Gastrocnemius medialis (tissue), 4 donors: Measurements from ENCODE around the gene SLX4. TPM values are rescaled to one million over a fixed set of nuclear protein-coding genes. Genes with fewer than 3 reads are reported as not detected.
A peak's percentile ranks its signal among the peaks of the same experiment; 100 is the strongest.

Experiments
- ATAC-seq, 2 donors: fragments of 150-250 bp; one replicate each; pipeline ENCODE4 v1.9.1; 2016
- DNase-seq, 2 donors: peaks; one replicate each; pipeline ENCODE4 v3.0.0-alpha.2; 2019
- H3K27ac ChIP-seq, 4 donors: fragments of 200-600 bp; sonication (generic); 1 replicate in 1 of 4; 2 replicates in 3 of 4; pipeline ENCODE4 v1.5.1; 2016 to 2018; ENCODE audit warnings: mild to moderate bottlenecking in 2 of 4, moderate library complexity in 1 of 4
- H3K27me3 ChIP-seq, 3 donors: fragments of 200-600 bp; sonication (generic) in 2 of 3; 1 replicate in 1 of 3; 2 replicates in 2 of 3; pipeline versions ENCODE4 v1.5.1 to v1.6.0; 2016 to 2019; ENCODE audit warnings: mild to moderate bottlenecking in 1 of 3, moderate library complexity in 1 of 3
- H3K36me3 ChIP-seq, 2 donors: fragments of 200-600 bp; sonication (generic) in 1 of 2; one replicate each; pipeline ENCODE4 v1.5.1; 2017 to 2018
- H3K4me1 ChIP-seq, 2 donors: fragments of 200-600 bp; sonication (generic) in 1 of 2; one replicate each; pipeline ENCODE4 v1.5.1; 2016 to 2017; ENCODE audit warnings: mild to moderate bottlenecking in 2 of 2
- H3K4me3 ChIP-seq, 4 donors: fragments of 200-600 bp; sonication (generic) in 3 of 4; 1 replicate in 1 of 4; 2 replicates in 3 of 4; pipeline ENCODE4 v1.5.1; 2016 to 2019; ENCODE audit warnings: mild to moderate bottlenecking in 2 of 4
- H3K9me3 ChIP-seq, 3 donors: fragments of 200-600 bp; sonication (generic) in 2 of 3; 1 replicate in 1 of 3; 2 replicates in 2 of 3; pipeline ENCODE4 v1.5.1; 2016 to 2019
- CTCF ChIP-seq, 5 experiments: fragments of 450-650 bp in 3 of 5; fragments of 200-600 bp in 2 of 5; sonication (generic) in 2 of 5; IDR thresholded peaks in 4 of 5; conservative IDR thresholded peaks in 1 of 5; 1 replicate in 4 of 5; 2 replicates in 1 of 5; pipeline ENCODE4 v1.5.1; 2016 to 2019; ENCODE audit warnings: antibody characterized with exemption in 5 of 5, mild to moderate bottlenecking in 3 of 5, moderate library complexity in 3 of 5
- POLR2A ChIP-seq, 2 donors: fragments of 450-650 bp; IDR thresholded peaks; one replicate each; pipeline ENCODE4 v1.6.1; 2017; ENCODE audit warnings: antibody characterized with exemption in 2 of 2, mild to moderate bottlenecking in 2 of 2, moderate library complexity in 2 of 2
- in situ Hi-C, 4 donors: fragments of 200-750 bp; cut with MboI; loops; one replicate each; pipeline versions ENCODE4 v1.15.0 to v1.8.0; 2017; ENCODE audit warnings: low sequenced_read_pairs in 4 of 4
- intact Hi-C: fragments of 100-400 bp; cut with DNase I; formaldehyde crosslinking; loops from one replicate; pipeline ENCODE4 v1.15.1; 2023; ENCODE audit warnings: low total_unique reads
- total RNA-seq, 4 donors: library from RNA; depleted of rRNA; stranded (reverse); fragments of >200 nt; gene quantifications; one replicate each; pipeline versions ENCODE4 v1.1.0 to v1.2.3, GENCODE V29; 2016

The SLX4 gene
- total RNA-seq, 4 donors from 2014 or later = 1.8 to 3.6 (median 2.8) TPM

- ATAC-seq (no peak), DNase-seq (no peak)
- Histone ChIP-seq H3K27me3 (no peaks in the 10 kb centered on the region), H3K4me3 (no peak overlapping the region), H3K27ac (no peak overlapping the region), H3K4me1 (no peaks in the 10 kb centered on the region), H3K36me3 (no peaks in the 10 kb centered on the region), H3K9me3 (no peaks in the 10 kb centered on the region)
- in situ Hi-C loops = no loop called here
- TF ChIP-seq POLR2A (IDR thresholded peaks at IDR 0.05) = no peak
- TF ChIP-seq CTCF (IDR thresholded peaks at IDR 0.05 in 4 of 5, conservative IDR thresholded peaks at IDR 0.05 in 1 of 5) = no peak
- intact Hi-C loops = no loop called here
These were observed 14.7 kb upstream of the SLX4 start for GRCh38 chr16:3625911-3626732.

GRCh38 chr16:3625331-3625730 is 13.9 kb upstream of the SLX4 start:
- Histone ChIP-seq H3K4me1 (no peaks in the 10 kb centered on the region), H3K36me3 (no peaks in the 10 kb centered on the region), H3K9me3 (no peaks in the 10 kb centered on the region), H3K4me3 (no peak overlapping the region), H3K27ac (no peak overlapping the region), H3K27me3 (no peaks in the 10 kb centered on the region)
- no peak for DNase-seq
- TF ChIP-seq CTCF (IDR thresholded peaks at IDR 0.05 in 4 of 5, conservative IDR thresholded peaks at IDR 0.05 in 1 of 5) (no peak), POLR2A (IDR thresholded peaks at IDR 0.05) (no peak)
- intact Hi-C loops (no loop called here), in situ Hi-C loops (no loop called here)
- no peak for ATAC-seq

GRCh38 chr16:3623642-3624041 is 12.2 kb upstream of the SLX4 start:
- intact Hi-C loops = no loop called here

GRCh38 chr16:3618769-3619141 is 7.3 kb upstream of the SLX4 start:
- in situ Hi-C loops = no loop called here
- TF ChIP-seq CTCF (IDR thresholded peaks at IDR 0.05 in 4 of 5, conservative IDR thresholded peaks at IDR 0.05 in 1 of 5) (no peak), POLR2A (IDR thresholded peaks at IDR 0.05) (no peak)
- intact Hi-C loops = no loop called here

More at GRCh38 chr16:3623642-3624041, 12.2 kb upstream of the SLX4 start:
- DNase-seq (no peak), ATAC-seq (no peak)
- H3K36me3 ChIP-seq = no peaks in the 10 kb centered on the region
- in situ Hi-C loops = no loop called here
- no peak for TF ChIP-seq POLR2A (IDR thresholded peaks at IDR 0.05)
- no peak for TF ChIP-seq CTCF (IDR thresholded peaks at IDR 0.05 in 4 of 5, conservative IDR thresholded peaks at IDR 0.05 in 1 of 5)
- no peaks in the 10 kb centered on the region for H3K4me1 ChIP-seq
- H3K4me3 ChIP-seq = no peak overlapping the region
- H3K9me3 ChIP-seq = no peaks in the 10 kb centered on the region
- no peak overlapping the region for H3K27ac ChIP-seq
- no peaks in the 10 kb centered on the region for H3K27me3 ChIP-seq

More at GRCh38 chr16:3618769-3619141, 7.3 kb upstream of the SLX4 start:
- DNase-seq (no peak), ATAC-seq (peak in 1 of 2 donors; percentile 65)
- H3K4me1 ChIP-seq = no peaks in the 10 kb centered on the region
- H3K27ac ChIP-seq = no peak overlapping the region
- H3K4me3 ChIP-seq = no peak overlapping the region
- no peaks in the 10 kb centered on the region for H3K9me3 ChIP-seq
- no peaks in the 10 kb centered on the region for H3K36me3 ChIP-seq
- H3K27me3 ChIP-seq = no peaks in the 10 kb centered on the region
